ENCODE measurements around the gene LGR5.

LGR5 gene

GRCh38 chr12:71438670-71439361, 782 bp upstream of the LGR5 start:
- DNase-seq, result no peak

- DNase-seq, result no peak
Observed at GRCh38 chr12:71439362-71439612, 311 bp upstream of the LGR5 start.

DNA sequence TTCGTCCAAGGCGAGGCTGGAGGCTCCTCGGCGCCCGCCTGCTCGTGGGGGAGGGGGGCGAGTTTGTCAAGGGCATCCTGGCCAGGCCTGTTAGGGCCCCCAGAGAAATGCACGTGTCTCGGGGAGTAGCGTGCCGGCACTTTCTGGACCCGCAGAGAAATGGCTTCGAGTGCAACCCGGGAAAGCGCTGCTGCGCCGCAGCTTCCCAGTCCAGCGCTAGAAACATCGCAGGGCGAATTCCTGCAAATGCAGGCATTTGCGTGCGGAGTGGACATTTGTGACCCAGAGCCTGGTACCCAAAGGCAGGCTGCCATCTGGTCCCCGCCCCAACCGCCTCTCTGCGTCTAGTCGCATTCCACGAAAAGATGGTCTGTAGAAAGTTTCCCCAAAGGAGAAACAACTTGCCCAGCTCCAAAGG, 756 bp downstream of the LGR5 start:
- no peak for DNase-seq

DNA sequence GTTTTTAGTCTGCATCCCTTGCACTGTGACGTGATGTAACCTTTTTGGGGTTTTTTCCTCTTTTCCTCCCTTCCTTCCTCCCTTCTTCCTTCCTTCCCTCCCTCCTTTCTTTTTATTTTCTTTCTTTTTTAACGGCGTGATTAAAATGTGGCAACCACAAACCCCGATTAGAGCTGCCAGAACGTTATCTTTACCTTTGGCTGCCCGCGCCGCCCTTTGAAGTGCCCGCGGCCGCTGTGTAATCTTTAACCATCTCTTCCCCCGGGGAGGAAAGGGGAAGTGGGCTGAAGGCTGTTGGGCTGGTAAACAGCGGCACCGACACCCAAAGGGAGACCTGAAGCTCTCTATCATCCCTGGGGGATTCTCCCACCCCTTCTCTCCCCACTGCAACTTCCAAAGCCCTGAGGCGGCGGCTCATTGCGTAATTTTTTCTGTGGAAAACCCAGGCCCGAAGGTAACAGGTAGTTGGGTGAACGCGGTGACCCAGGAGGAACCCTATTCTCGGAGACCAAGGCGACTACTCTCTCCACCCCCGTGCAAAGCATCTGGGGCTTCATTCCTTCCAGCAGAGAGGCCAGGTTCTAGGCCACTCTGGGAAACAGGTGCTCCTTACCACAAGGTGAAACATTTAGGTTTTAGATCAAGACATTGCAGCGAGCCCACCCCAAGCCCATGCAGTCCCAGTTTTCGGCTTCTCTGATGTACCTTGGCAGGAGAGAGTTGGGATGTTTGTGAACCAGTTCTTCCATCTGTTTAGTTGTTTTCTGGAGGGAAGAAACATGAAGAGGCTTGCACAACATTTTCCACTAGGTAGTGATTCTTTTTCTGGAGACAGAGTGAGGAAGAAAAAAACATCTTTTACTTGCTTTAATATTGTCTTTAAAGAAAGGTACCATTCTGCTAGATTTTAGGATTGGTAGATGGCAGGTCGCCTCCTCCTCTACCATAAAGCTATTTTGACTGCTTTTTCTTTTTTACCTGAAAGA, 1.5 kb downstream of the LGR5 start:
- DNase-seq, result no peak

DNA sequence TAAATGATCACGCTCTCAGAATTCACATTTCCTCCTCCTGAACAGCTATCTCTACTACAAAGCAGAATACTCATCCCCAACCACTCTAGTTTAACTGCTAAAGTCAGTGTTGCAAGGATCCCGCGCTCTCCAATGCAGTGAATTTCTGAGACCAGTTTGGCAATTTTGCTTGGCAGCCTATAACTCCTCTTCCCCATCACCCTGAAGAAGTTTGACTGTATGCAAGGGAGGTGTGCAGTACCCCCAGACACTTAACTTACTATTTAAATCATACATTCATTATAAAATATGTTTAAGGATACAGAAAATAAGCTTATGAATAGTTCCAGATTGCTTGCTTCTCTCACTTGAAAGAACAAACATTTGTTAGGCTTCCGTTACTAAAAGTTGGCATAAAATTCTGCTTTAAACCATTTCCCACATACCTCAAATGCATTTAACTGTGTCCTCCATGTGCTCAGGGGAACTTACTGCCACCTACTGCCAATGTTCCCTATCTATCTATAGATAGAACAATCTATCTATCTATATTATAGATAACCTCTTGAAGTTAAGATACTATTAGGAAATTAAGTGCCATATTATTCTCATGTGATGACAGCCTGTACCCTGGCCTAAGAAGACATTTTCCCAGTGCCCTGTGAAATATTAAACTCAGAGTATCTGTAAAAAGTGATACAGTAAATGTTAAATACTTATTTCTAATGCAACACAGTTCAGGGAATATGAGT, 2.4 kb downstream of the LGR5 start:
- no peak for DNase-seq

GRCh38 chr12:71442567-71442931, 3.0 kb downstream of the LGR5 start:
- no peak for DNase-seq

DNA sequence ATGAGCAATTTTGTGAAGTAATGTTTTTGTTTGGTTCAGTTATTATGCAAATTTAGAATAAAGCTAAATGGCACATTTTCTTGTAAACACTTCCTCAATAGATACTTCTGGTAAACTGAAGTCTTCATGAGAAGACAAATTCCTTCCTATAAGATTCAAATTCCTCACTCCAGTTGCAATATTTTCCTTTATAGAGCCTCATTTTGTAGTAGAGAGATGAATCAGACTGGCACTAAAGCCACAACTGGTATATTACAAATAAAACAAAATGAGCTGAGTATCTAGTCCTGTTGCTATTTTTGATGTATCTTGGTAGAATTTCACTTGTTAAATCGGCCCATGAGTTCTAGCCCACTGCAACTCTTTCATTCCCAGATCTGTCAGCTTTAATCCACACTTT, 5.5 kb downstream of the LGR5 start:
- DNase-seq, result no peak

GRCh38 chr12:71447691-71448132, 8.1 kb downstream of the LGR5 start:
- DNase-seq, result no peak

- no peak for DNase-seq
Observed at GRCh38 chr12:71448150-71448581, 8.6 kb downstream of the LGR5 start.

- DNase-seq, result no peak
Observed at GRCh38 chr12:71449373-71450070, 9.9 kb downstream of the LGR5 start.

- DNase-seq, result no peak
Observed at GRCh38 chr12:71452006-71452405, 12.4 kb downstream of the LGR5 start.

DNA sequence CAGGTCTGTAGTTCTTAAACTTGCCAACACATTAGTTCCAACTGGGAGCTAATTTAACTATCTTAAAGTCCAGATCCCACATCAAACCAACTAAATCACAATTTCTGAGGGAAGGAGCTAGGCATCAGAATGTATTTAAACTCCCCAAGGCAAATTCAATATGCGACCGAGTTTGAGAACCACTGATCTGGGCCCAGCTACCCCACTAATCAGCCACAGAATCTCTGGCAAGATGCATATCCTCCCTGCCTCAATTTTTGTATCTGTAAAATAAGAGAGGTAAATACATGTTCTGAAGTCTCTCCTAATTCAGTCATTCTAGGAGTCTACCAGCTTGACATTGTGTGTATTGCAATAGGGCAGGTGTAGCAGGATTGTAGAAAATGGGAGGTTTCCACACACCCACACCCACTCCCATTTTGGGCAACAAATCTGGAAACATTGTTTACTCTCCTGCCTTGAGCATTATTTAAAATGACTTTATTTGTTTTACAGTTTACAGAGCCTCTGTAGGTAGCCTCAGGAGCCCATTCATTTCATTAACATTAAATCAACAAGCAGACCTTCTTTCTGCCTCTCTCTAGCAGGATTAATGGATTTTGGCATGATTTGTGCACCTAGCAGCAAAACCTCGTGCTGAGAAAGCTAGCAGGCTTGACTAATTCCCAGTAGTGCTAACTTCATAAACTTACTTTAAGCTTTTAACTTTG, 15.6 kb downstream of the LGR5 start:
- DNase-seq, result no peak

DNA sequence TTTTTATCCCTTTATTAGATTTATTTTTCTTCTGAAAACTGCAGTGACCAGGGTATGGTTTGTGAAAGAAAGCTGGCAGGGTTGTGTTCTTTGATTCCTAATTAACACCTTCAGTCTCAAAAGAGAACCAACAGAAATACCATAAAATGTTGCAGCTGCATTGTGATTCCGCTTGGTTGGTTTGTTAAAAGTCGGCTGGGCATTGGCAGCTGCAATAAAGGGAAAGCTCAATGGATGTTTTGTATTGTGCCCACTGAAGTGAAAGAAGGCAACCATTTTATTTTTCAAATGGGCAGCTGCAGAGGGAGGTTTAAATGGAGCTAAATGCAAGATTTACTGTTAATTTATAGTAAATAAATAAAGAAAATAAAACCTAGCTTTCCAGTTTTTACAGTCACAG, 16.7 kb downstream of the LGR5 start:
- DNase-seq, result no peak

DNA sequence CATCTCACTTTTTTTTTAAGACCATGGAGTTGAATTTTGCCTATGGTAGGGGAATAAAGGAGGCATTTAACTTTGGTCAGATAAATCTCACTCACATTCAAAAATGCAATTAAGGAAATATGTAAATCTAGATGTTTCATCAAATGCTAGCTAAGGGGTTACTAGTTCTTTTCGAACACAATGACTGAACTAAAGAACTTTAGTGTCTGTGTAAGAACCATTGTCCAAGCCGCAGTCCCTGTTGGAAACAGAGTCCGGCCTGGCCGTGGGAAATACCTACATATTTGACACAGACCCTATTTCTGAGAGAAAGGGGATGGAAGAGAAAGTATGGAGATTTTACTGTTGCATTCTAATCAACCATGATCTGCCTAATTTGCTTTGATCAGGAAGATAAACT, 17.4 kb downstream of the LGR5 start:
- DNase-seq, result no peak

DNA sequence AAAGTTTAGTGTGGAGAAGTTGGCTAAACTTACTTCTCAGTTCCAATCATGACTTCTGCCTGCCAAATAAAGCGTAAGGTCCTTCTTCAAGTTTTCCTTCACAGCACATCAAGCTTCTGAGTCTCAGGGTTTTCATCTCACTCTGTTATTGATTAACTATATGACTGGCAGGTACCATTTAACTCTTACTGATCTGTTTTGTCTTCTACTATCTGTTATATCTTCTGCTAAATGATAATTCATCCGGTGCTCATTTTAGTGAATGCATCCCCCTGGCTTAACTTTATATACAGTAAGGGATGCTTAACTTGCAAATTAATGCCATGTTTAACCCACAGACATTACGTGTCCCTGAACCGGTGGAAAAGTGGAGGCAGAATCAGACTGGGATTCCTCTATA, 20.7 kb downstream of the LGR5 start:
- DNase-seq, result no peak

DNA sequence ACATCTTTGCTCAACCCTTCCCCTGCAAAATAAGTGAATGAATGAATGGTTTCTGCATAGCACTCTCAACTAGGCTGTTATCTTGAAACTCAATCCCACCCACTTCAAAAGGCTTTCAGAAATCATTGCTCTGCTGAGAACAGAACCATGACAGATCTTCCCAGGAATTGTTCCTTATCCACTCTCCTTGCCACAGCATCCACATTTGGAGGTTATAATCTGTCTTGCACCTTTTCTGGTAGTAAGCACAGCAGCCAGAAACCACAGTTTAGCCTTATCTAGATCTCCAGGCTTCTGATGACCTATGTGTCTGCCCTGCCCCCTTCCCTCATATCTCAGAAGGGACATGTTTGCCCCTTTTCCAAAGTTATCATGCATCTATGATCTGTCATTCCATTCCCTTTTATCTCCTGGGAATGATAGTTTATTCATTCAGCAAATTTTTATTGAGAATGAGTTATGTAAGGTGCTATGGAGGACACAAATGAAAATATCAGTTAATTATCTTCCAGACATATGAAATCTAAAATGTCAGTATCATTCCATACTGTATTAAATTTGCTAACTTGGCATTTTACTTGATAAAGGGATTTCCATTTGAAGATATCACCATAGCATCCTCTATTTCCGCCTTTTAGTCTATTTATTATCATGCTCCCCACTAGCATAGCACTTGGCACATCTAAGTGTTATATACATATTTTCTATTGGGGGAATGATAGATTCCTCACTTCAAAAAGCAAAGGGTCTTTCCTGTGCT, 21.4 kb downstream of the LGR5 start:
- no peak for DNase-seq

GRCh38 chr12:71461787-71462328, 22.3 kb downstream of the LGR5 start:
- DNase-seq, result no peak

DNA sequence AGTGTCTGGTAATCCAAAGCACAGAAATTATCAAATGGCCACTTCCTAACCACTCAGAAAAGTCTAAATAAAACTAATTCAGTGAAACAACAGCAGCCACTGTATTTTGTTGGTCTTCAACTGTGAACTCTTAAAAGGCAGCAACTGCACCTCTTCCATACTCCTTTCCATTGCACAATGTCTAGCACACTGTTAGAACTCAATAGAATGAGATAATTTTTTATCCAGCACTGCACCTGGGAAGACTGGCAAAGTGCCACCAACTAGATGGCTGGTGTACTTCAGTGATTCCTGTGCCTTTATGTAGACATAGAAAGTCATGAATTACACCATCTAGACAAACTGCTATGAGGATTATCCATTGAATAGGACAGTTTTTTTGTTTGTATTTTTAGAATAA, 26.2 kb downstream of the LGR5 start:
- no peak for DNase-seq

DNA sequence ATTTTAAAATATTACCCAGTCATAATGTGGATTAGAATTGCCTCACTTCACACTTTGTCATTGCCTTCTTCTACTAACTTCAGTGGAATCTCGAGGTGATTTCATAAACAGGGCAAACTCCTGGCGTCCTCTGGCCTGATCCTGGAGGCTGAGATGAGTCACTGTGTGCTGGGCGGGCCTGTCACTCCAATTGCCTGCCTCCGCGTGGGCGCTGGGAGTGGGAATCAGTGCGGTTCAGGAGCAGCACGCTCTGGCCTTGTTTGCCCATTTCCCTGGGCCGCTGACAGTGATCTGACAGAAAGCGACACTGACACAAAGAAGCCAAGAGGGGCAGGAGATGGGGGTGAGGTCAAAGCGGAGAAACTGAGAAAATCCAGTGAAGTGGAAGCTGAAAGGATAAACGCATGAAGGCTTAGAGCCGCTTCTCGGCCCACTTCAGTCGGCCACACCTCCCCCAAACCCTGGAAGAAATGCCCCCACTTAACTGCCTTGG, 29.7 kb downstream of the LGR5 start:
- DNase-seq, result no peak

DNA sequence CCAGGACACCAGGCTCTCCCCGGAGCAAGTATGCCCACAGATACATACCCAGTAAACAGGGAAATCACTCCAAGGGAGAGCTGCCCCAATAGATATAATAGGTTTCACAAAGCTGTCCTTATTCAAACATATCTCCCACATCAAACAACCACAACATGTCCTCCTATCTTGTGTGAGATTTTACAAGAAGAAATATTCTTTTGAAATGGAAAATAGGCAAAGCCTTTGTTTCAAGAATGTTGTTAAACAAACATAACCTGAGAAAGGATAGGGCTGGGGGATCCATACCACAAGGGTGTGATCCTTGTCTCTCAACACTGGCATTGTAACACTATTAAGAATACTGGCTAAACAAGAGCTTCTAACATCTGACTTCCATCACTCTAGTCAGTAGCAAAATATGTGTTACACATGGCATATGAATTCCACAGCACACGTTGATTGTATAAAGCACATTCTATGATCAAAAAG, 32.9 kb downstream of the LGR5 start:
- DNase-seq, result no peak

GRCh38 chr12:71474791-71475190, 35.2 kb downstream of the LGR5 start:
- no peak for DNase-seq
